Measurements from ENCODE around the gene BMI1.
A peak's percentile ranks its signal among the peaks of the same experiment; 100 is the strongest.

- TF ChIP-seq POLR2AphosphoS5 (IDR thresholded peaks at IDR 0.05; ENCODE audit: low read depth, low read length) (no peak), POLR2A (IDR thresholded peaks at IDR 0.05; ENCODE audit: low read depth, low read length) (peak; percentile 24; the same call in 1 of the 2 replicates), TAF1 (IDR thresholded peaks at IDR 0.05; ENCODE audit: borderline replicate concordance, low read depth, low read length) (no peak)
These were observed 14.5 kb downstream of the BMI1 start for GRCh38 chr10:22335173-22335933.

Data from GM12892 (cell line).